ENCODE measurements around the gene COL23A1.

Gene COL23A1

GRCh38 chr5:178529080-178529479, 61.1 kb downstream of the COL23A1 start:
- DNase-seq, result no peak

DNA sequence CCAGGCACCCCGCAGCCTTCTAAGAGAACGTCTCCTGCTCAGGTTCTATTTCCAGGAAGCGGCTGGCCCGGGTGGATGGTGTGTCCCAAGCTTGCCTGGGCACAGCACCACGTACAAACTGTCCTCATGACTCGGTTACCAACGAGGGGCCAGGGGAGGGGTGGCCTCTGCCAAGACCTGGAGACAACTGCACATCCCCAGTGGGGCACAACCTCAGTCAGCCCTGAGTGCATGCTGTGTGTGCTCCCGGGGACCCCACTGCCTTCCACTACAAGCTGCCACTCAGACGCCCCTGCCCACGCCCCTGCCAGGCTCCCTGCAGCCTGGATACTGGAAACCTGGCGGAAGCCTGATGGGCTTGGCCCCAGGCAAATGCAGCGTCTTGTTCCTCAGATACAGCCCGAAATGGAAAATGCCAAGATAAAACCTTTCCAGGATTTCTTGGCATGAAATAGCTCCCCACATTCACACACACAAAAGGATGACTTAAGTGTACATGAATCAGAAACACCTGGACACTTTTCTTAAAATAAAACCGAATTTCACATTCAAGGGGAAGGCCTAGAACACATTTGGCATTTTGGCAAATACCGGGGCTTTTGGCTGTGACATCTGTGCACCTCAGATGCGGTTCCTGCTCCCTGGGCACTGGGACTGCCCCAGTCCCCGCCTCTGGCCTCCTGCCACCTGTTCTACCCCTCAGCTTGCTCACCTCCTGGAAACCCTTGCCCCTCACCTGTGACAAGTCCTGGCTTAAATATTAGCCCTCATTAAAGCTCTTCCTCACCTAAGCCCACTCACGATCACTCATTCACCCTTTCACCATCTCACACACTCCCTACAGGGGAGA, 62.5 kb downstream of the COL23A1 start:
- no peak for DNase-seq

DNA sequence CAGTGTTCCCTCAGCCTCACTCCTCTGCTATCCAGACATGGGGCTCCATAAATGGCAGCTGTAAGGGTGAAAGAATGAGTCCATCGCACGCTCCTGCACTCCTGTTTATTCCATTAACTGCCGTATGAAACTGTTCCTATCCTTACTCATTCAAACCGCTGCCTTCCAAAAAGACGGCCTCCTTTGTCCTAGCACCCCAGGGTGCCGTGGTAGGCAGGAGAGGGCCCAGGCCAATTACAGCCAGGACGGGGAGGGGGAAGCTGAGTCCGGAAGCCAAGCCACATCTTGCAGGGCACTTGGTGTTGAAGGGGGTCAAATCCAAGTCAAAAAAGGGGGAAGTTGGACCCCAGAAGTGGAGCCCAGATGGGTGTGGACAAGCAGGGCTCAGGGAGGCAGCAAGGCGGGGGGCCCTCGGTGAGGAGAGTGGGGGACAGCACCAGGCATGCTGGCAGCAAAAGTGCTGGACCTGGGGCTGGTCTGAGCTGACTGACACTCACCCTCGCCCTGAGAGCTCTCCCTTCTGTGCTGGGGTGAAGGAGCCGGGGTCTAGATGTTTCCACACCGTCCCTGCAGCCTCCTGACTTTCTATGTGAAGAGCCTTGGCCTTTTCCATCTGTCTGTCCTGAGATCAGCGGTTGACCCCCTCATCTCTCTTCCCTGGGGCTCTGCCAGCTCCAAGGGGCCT, 63.3 kb downstream of the COL23A1 start:
- DNase-seq, result no peak

DNA sequence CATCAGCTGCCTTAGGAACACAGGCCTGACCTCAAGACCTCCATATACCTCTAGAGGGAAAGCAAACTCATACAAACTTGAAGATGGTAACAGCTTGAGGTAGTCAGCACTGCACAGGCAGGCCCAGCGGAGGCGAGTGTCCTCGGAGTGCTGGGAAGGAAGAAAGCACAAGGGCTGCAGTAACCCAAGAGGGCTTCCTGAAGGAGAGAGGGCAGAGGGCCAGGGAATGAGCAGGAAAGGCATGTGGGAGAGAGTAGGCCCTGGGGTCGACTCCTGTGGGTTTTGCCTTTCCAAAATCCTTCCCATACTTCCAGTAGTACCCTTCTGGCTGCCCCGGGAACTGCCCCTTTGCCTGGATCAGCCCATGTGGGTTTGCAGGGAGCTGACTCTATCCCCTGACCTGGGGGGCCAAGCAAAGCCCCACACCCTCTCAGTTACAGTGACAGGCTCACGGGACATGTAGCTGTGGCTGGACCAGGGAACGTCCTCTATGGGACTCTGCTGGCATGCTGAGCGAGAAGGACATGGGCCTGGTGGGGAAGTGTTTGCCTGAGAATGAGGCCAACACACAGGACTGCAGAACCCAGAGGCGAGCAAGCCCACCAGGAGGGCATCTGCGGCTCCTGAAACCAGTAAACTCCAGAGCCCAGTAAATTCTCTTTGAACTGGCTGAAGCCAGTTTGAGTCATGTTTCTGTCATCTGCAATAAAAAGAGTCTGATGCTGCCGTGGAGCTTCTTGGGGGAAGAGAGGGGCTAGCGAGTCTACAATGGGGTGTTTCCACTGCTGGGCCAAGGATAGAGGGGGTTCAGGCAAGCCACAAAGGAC, 64.1 kb downstream of the COL23A1 start:
- no peak for DNase-seq

GRCh38 chr5:178524093-178524882, 65.9 kb downstream of the COL23A1 start:
- no peak for DNase-seq

GRCh38 chr5:178522361-178522760, 67.8 kb downstream of the COL23A1 start:
- DNase-seq, result no peak

DNA sequence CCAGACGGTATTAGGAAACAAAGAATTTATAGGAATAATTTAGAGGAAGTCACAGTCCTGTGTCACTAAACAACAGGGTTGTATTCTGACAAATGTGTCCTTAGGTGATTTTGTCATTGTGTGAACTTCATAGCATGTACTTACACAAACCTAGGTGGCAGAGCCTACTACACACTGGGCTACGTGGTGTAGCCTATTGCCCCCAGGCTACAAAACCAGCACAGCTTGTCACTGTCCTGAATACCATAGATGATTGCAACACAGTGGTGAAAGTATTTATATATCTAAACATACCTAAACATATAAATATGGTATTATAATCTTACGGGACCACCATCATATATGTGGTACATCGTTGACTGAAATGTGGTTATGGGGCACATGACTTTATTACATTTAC, 69.3 kb downstream of the COL23A1 start:
- no peak for DNase-seq

- DNase-seq, result no peak
These were observed 70.4 kb downstream of the COL23A1 start for GRCh38 chr5:178519804-178520203.

DNA sequence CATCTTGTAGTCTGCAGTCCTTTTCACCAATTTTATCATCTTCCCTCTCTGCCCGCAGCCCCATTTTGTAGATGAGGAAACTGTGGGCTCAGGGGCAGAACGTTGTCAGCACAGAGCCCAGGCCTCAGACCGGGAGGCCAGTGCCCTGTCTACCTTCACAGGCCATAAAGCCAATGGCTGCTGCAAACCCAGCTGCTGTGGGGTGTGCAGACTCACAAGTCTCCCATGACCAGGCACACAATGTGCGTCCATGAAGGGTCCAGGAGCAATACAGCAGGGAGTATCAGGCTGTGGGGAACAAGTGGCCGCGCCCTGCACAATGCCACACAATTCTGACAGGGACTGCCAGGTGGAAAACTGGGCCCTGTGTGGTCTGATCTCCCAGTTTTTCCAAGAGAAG, 71.0 kb downstream of the COL23A1 start:
- DNase-seq, result no peak

DNA sequence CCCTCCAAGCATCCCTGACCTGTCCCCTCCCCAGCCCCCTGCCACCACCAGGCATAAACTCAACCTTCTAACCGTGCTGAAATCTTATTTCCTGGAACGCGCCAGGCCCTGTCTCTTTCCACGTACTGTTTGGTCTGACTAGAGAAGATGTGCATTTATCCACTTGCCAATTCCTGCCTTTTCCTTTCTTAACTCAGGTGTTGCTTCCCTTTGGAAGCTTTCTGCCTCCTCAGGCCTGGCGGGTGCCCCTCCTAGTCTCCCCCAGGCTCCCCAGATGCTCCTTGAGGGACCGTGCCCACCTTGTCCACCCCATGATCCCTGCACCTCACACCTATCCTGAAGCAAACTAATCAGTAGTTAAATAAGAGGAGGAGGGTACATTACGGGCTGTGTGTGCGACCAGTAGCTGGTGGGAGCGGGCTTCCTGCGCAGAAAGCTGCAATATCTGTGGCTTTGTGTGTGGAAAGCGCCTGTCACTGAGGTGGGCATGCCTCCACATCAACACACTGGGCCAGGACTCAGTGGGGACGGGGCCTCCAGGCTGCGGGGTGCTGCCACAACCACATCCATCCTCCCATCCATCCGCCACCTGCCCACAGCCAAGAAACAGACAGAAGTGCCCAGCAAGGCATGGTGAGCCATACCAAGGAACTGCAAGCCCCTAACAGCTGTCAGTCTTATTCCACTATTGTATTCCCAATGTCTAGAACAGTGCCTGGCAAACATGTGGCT, 73.5 kb downstream of the COL23A1 start:
- no peak for DNase-seq

GRCh38 chr5:178515776-178516503, 74.3 kb downstream of the COL23A1 start:
- no peak for DNase-seq

DNA sequence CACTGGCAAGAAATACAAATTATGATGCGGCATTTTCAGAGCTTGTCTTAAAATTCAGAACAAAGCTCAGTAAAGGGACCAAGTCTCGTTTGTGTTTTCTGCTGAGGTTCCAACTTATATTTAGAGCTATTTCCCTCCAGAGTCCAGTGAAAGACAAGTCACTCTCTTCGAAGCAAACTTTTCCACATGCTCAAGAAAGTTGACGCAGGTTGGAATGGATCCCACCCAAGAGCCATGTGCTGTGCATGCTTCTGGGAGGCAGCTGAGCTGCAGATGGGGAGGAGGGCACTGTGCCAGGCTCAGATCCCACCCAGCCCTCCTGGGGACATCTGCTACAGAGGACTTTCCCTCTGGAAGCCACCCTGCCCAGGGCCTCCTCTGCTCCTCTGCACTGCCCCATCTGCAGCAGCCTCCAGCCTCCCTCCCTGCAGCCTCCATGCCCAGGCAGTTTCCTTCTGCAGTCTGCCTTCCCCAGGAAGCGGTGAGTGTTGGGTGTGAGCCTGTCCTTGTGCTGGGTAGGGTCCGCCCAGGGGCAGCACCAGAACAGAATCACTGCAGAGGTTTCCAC, 75.3 kb downstream of the COL23A1 start:
- DNase-seq, result no peak

- DNase-seq, result no peak
These were observed 79.0 kb downstream of the COL23A1 start for GRCh38 chr5:178511172-178511571.

DNA sequence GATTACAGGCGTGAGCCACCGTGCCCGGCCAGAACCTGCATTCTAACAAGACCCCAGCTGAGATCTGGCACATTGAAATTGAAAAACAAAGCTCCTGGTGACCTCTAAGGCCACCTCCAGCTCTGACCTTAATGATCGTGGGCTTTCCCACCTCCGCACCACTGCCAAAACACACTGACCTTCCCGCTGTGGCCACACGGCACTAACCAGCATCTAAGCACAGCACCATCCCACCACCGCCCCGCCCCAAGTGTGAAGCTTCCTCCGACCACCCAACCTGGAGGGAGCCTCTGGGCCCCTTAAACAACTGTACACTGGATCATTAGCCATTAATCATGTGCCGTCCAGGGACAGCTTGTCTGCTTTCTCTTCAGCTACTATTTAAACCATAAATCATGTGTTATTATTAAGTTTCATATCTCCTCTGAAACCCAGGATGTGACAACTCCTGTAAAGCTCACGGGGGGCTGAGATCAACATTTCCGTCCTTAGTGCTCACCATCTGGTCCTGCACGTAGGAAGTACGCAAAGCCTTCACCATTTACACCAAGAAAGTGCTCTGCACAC, 80.6 kb downstream of the COL23A1 start:
- DNase-seq, result no peak

- no peak for DNase-seq
These were observed 82.9 kb downstream of the COL23A1 start for GRCh38 chr5:178507151-178507932.

GRCh38 chr5:178505639-178506407, 84.4 kb downstream of the COL23A1 start:
- DNase-seq, result no peak

- no peak for DNase-seq
These were observed 85.7 kb downstream of the COL23A1 start for GRCh38 chr5:178504340-178504960.

- DNase-seq, result no peak
These were observed 87.6 kb downstream of the COL23A1 start for GRCh38 chr5:178502401-178503100.
